GM23248 (cell line): Measurements from ENCODE around the gene RNASEH2C.
"Not testable (repeated sequence)": the region's sequence is repeated elsewhere in the genome, so short reads cannot be mapped to it uniquely, and the experiment has no call there.

Experiments
- EZH2 ChIP-seq: fragments of 200-600 bp; sonication (generic); IDR thresholded peaks from 2 replicates; pipeline ENCODE4 v1.6.1; 2018; ENCODE audit warnings: antibody characterized with exemption, mild to moderate bottlenecking; ENCODE audit not compliant: insufficient read depth, poor library complexity, severe bottlenecking
- EZH2phosphoT487 ChIP-seq: fragments of 200-600 bp; sonication (generic); IDR thresholded peaks from 2 replicates; pipeline ENCODE4 v1.6.1; 2018; ENCODE audit warnings: antibody characterized with exemption, moderate library complexity, mild to moderate bottlenecking, low read depth; ENCODE audit not compliant: insufficient read depth

- TF ChIP-seq EZH2, EZH2phosphoT487: not testable (repeated sequence)
Measured at GRCh38 chr11:65707002-65707401, 13.6 kb downstream of the RNASEH2C start.
